Hepatocyte (in vitro differentiated cells): ENCODE results near the gene PRMT7.

Experiments
- CTCF ChIP-seq: fragments of 200-600 bp; sonication (generic); IDR thresholded peaks from 2 replicates; pipeline ENCODE4 v1.5.1; 2016; ENCODE audit warnings: antibody characterized with exemption, mild to moderate bottlenecking; ENCODE audit not compliant: poor library complexity
- EZH2 ChIP-seq: fragments of 200-600 bp; sonication (generic); IDR thresholded peaks from 2 replicates; pipeline ENCODE4 v1.6.1; 2016; ENCODE audit warnings: antibody characterized with exemption, mild to moderate bottlenecking, borderline replicate concordance
- EZH2phosphoT487 ChIP-seq: fragments of 200-600 bp; sonication (generic); IDR thresholded peaks from one replicate; pipeline ENCODE4 v1.6.1; 2018; ENCODE audit warnings: antibody characterized with exemption, mild to moderate bottlenecking, low read depth, moderate library complexity; ENCODE audit not compliant: unreplicated experiment, severe bottlenecking

GRCh38 chr16:68328151-68328859, 17.5 kb downstream of the PRMT7 start:
- TF ChIP-seq CTCF (peak; percentile 90), EZH2 (no peak), EZH2phosphoT487 (no peak)
